K562 (cell line): ENCODE data around the gene RBM22. TPM values are rescaled to one million over a fixed set of nuclear protein-coding genes. Genes with fewer than 3 reads are reported as not detected.

Source experiments
- ATAC-seq: fragments of 200-7000 bp; cut with Tn5 transposase; 3 replicates; pipeline ENCODE4 v1.9.1; 2020; ENCODE audit warnings: moderate library complexity
- BruUV-seq: library from RNA; stranded (reverse); fragments of 400-500 nt; replicated peaks from 2 replicates; lab custom pipeline; 2021; lab: Mats Ljungman, UMichigan
- CTCF ChIA-PET: fragments of 300-600 bp; formaldehyde crosslinking; extraction: SDS; loops from one replicate; lab custom pipeline; 2021; ENCODE audit warnings: low intra/inter-chr PET ratio; lab: Yijun Ruan, JAX
- POLR2A ChIA-PET: fragments of 300-600, 350-650 bp; sonication (Branson Sonifier 250); formaldehyde crosslinking; extraction: SDS; loops from one replicate; lab custom pipeline; 2021; ENCODE audit warnings: antibody characterized with exemption, inconsistent platforms; lab: Yijun Ruan, JAX
- DNase-seq, 4 experiments: peaks; one replicate each; pipeline versions ENCODE4 v3.0.0 to v3.0.0-alpha.2; 2011 to 2018; ENCODE audit warnings: low spot score in 3 of 4, mixed read lengths in 3 of 4; ENCODE audit errors: extremely low read depth in 1 of 4
- FAIRE-seq: peaks from 2 replicates; lab custom pipeline; 2011; peaks lifted over from hg19 to GRCh38; lab: Jason Lieb, UNC
- H2AFZ ChIP-seq: 2 replicates; pipeline ENCODE4 v1.6.0; 2011; ENCODE audit warnings: low read depth, low read length, control low read depth, inconsistent platforms
- H3K27ac ChIP-seq: fragments of 200-600 bp; 3 replicates; pipeline ENCODE4 v1.8.0; 2011; ENCODE audit warnings: low read depth, mild to moderate bottlenecking, control low read depth, inconsistent platforms, low read length, moderate library complexity, mixed read lengths; ENCODE audit errors: extremely low read depth
- H3K27me3 ChIP-seq, 2 experiments: fragments of 300-600 bp in 1 of 2; 2 replicates in 1 of 2; 3 replicates in 1 of 2; pipeline versions ENCODE4 v1.6.0 to v1.8.0; 2011; ENCODE audit warnings: inconsistent platforms in 2 of 2, low read length in 2 of 2, mild to moderate bottlenecking in 1 of 2, mixed read lengths in 1 of 2, moderate library complexity in 1 of 2; ENCODE audit not compliant: control insufficient read depth in 2 of 2, insufficient read depth in 2 of 2
- H3K36me3 ChIP-seq: fragments of 300-600 bp; 3 replicates; pipeline ENCODE4 v1.8.0; 2011; ENCODE audit warnings: mild to moderate bottlenecking, low read length, inconsistent platforms; ENCODE audit not compliant: control insufficient read depth, insufficient read depth
- H3K4me1 ChIP-seq, 2 experiments: fragments of 200-600 bp in 1 of 2; replicated peaks in 1 of 2; 2 replicates in 1 of 2; 3 replicates in 1 of 2; pipeline versions ENCODE4 v1.5.1 to v1.8.0; 2011; ENCODE audit warnings: inconsistent platforms in 2 of 2, low read length in 2 of 2, mild to moderate bottlenecking in 1 of 2, mixed read lengths in 1 of 2, moderate library complexity in 1 of 2; ENCODE audit not compliant: control insufficient read depth in 2 of 2, insufficient read depth in 2 of 2
- H3K4me2 ChIP-seq: 2 replicates; pipeline ENCODE4 v1.6.1; 2011; ENCODE audit warnings: low read length, control low read depth, inconsistent platforms, mixed read lengths; ENCODE audit not compliant: insufficient read depth
- H3K4me3 ChIP-seq: fragments of 200-600 bp; sonication (generic), shearing (Covaris generic); 2 replicates; pipeline ENCODE4 v1.5.1; 2016; ENCODE audit warnings: control low read depth, inconsistent platforms
- H3K79me2 ChIP-seq: fragments of 200-600 bp; 3 replicates; pipeline ENCODE4 v1.8.0; 2011; ENCODE audit warnings: low read length, inconsistent platforms; ENCODE audit not compliant: control insufficient read depth, insufficient read depth
- H3K9ac ChIP-seq, 2 experiments: 2 replicates each; pipeline versions ENCODE4 v1.6.0 to v1.6.1; 2011; ENCODE audit warnings: low read depth in 2 of 2, low read length in 2 of 2, control low read depth in 1 of 2, inconsistent platforms in 1 of 2, mild to moderate bottlenecking in 1 of 2, mixed read lengths in 1 of 2; ENCODE audit not compliant: insufficient read depth in 1 of 2
- H3K9me1 ChIP-seq: one replicate; pipeline ENCODE4 v1.6.0; 2011; ENCODE audit warnings: inconsistent platforms, mild to moderate bottlenecking, low read length, moderate library complexity; ENCODE audit not compliant: control insufficient read depth, insufficient read depth
- H3K9me3 ChIP-seq: replicated peaks from 2 replicates; pipeline ENCODE4 v1.5.1; 2011; ENCODE audit warnings: low read depth, low read length, inconsistent platforms; ENCODE audit not compliant: control insufficient read depth, insufficient read depth
- H4K20me1 ChIP-seq: replicated peaks from 2 replicates; pipeline ENCODE4 v1.6.1; 2011; ENCODE audit warnings: low read length, inconsistent platforms, mixed read lengths; ENCODE audit not compliant: control insufficient read depth, insufficient read depth
- GATAD2A ChIP-seq: fragments of 450-650 bp; IDR thresholded peaks from 2 replicates; pipeline ENCODE4 v1.6.1; 2017
- HDAC1 ChIP-seq, 2 experiments: fragments of 450-650 bp; IDR thresholded peaks; 2 replicates each; pipeline ENCODE4 v1.6.1; 2016 to 2017; ENCODE audit warnings: inconsistent platforms in 1 of 2, mild to moderate bottlenecking in 1 of 2, moderate library complexity in 1 of 2
- MTF1 ChIP-seq: fragments of 250-450 bp; sonication (Bioruptor Pico); IDR thresholded peaks from 2 replicates; pipeline ENCODE4 v1.9.0; 2021; ENCODE audit warnings: moderate library complexity, mild to moderate bottlenecking, inconsistent platforms, borderline replicate concordance
- RFX5 ChIP-seq: IDR thresholded peaks from 2 replicates; pipeline ENCODE4 v1.6.1; 2011; ENCODE audit warnings: low read depth, mild to moderate bottlenecking, improper control_type of control experiment, low read length
- SRF ChIP-seq, 2 experiments: fragments of 250-450, 450-650 bp in 1 of 2; sonication (Bioruptor Pico) in 1 of 2; sonication (generic) in 1 of 2; formaldehyde crosslinking; IDR thresholded peaks; 2 replicates each; pipeline versions ENCODE4 v1.5.0 to v1.5.1; 2020 to 2022; ENCODE audit warnings: mild to moderate bottlenecking in 1 of 2, missing genetic modification reagents in 1 of 2
- ZNF311 ChIP-seq: fragments of 250-450 bp; sonication (Bioruptor Pico); IDR thresholded peaks from 2 replicates; pipeline ENCODE4 v1.4.0; 2020; ENCODE audit warnings: mild to moderate bottlenecking, moderate library complexity
- ZNF766 ChIP-seq: fragments of 200-800 bp; sonication (Bioruptor generic); conservative IDR thresholded peaks from 2 replicates; pipeline ENCODE4 v1.6.1; 2016; ENCODE audit warnings: missing genetic modification characterization, missing compliant biosample characterization
- WGBS: fragments of 100-300 bp; shearing (Covaris generic); methylation state at CpG from one replicate; pipeline ENCODE4 v1.1.6; 2016; ENCODE audit warnings: low coverage, mixed read lengths; ENCODE audit not compliant: insufficient coverage; ENCODE audit errors: missing lambda C conversion rate; 5-methylcytosine and 5-hydroxymethylcytosine counted together
- in situ Hi-C: fragments of 300-500 bp; cut with MboI; formaldehyde crosslinking; loops from 4 replicates; pipeline ENCODE4 v1.15.0; 2018; ENCODE audit warnings: inconsistent platforms, mixed read lengths
- intact Hi-C: fragments of 100-400 bp; cut with micrococcal nuclease; formaldehyde crosslinking; loops from 2 replicates; pipeline ENCODE4 v1.14.2; 2022
- polyA plus RNA-seq, 8 experiments: library from polyadenylated mRNA; depleted of rRNA in 4 of 8; stranded (reverse) in 5 of 8; unstranded in 3 of 8; fragments of >200 nt; fragmentation: Nextera tagmentation in 2 of 8; fragmentation: Illumina TruSeq in 1 of 8; extraction: Ambion mirVana in 2 of 8; extraction: Trizol in 1 of 8; gene quantifications; 2 replicates each; pipeline versions ENCODE4 v1.2.1 to v1.2.3, GENCODE V29; 2011 to 2014; ENCODE audit warnings: inconsistent platforms in 1 of 8, missing spikeins in 1 of 8
- total RNA-seq, 7 experiments: library from RNA; depleted of rRNA in 6 of 7; stranded (reverse); fragments of >200 nt in 6 of 7; fragmentation: Illumina TruSeq in 2 of 7; extraction: Trizol in 2 of 7; gene quantifications; 2 replicates each; pipeline versions ENCODE4 v1.2.1 to v1.2.3, GENCODE V29; 2011 to 2021; ENCODE audit warnings: low replicate concordance in 1 of 7

RBM22 gene
- total and polyA plus RNA-seq, 9 of the 15 experiments (the other 6 are each of a cell fraction or from before 2014, with no cell fraction given), result 31.3 to 82.2 (median 44.8) TPM

- no TSS peak for BruUV-seq
- H4K20me1 ChIP-seq, result no peaks in the 10 kb centered on the region
- H3K9me3 ChIP-seq, result no peaks in the 10 kb centered on the region
- H3K27ac ChIP-seq, result no peak overlapping the region
- TF ChIP-seq HDAC1 (IDR thresholded peaks at IDR 0.05) (no peak), SRF (CRISPR knock-in tag; IDR thresholded peaks at IDR 0.05) (no peak), MTF1 (CRISPR knock-in tag) (no peak), GATAD2A (no peak), ZNF311 (no peak), ZNF766 (CRISPR knock-in tag) (no peak), RFX5 (no peak)
- WGBS, result 47% methylated on average over 7 of the region's 7 CpGs
- intact Hi-C loops (no loop called here), in situ Hi-C loops (no loop called here)
- FAIRE-seq, result no peak
- no peaks in the 10 kb centered on the region for H3K36me3 ChIP-seq
- H3K9me1 ChIP-seq, result no peaks in the 10 kb centered on the region
- POLR2A ChIA-PET, result interaction anchor here (0.8 to 1.2 kb wide), 2 partner anchors 9 to 1680 kb away, joined by 3 read pairs; no protein-coding TSS in a partner anchor
- H3K27me3 ChIP-seq, result peaks cover 21 to 22% of the 10 kb centered on the region in 2 experiments
- no peak overlapping the region for H3K4me3 ChIP-seq
- no peak for DNase-seq
- CTCF ChIA-PET, result no interaction called here
- H3K4me2 ChIP-seq, result no peak overlapping the region
- H3K79me2 ChIP-seq, result no peaks in the 10 kb centered on the region
- no peak for ATAC-seq
- H3K9ac ChIP-seq, result no peak overlapping the region
- H2AFZ ChIP-seq, result no peak overlapping the region
- peaks cover 0 to 13% of the 10 kb centered on the region in 2 experiments; a peak in 2 of 5 replicates for H3K4me1 ChIP-seq
These were observed 28.0 kb downstream of the RBM22 start for GRCh38 chr5:150672884-150673275.
